Retina (tissue), 1 donor: ENCODE measurements around the gene KDM4B.
"Not testable (repeated sequence)": the region's sequence is repeated elsewhere in the genome, so short reads cannot be mapped to it uniquely, and the experiment has no call there.

ENCODE experiments used
- DNase-seq: peaks from one replicate; pipeline ENCODE4 v3.0.0-alpha.2; 2016

Gene KDM4B

DNA sequence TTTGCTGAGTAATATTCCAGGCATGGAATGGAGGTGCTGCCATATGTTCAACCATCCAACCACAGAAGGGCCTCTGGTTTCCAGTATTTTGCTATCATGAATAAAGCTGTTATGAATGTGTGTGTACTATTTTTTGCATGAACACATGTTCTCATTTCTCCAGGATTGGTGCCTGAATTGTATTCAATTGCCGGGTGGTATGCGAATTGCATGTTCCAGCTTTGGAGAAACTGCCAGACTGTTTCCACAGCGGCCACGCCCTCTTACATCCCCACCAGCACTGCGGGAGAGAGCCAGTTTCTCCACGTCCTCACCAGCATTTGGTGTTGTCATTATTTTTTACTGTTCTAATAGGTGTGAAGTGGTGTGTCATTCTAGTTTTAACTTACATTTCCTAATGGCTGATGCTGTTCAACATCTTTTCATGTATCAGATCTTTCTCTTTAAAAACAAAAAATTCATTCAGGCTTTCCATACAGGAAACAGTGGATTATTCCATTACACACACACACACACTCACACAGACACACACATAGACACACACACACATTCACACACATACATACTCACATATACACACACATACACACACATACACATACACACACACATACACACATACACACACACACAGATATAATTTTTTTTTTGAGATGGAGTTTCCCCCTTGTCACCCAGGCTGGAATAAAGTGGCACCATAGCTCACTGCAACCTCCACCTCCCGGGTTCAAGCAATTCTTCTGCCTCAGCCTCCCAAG is 217.6 kb downstream of the KDM4B start:
- no peak for DNase-seq

DNA sequence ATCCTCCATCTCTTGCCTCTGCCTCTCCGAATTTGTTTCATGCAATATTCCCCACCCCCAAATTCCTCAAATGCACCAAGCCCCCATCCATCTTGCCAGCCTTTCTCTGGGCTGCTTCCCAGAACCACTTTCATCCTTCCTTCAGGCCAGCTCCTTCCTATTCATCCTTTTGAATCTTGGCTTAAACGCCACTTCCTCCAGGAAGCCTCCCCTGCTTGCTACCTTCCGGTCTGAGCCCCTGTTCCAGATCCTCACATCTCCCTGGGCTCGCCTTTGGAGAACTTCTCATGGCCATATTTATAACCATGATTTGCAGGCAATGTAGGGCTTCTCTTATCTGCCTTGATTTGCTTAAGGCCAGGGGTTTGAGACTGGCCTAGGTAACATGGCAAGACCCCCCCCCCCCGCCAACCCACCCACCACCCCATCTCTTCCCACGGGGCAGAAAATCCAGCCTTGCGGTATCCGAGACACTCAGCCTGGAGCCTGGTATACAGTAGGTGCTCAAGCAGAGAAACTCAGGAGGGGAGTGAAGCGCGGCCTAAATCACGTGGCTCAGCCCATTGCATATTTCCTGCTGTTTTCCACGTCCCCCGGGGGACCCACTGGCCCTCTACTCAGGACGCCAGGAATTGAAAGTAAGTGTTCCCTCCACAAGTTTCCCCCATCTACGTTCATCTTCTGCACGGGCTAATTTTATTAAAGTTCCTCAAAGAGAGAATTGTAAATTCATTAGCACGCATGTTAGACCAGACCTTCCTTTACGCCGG is 219.8 kb downstream of the KDM4B start:
- DNase-seq: no peak

DNA sequence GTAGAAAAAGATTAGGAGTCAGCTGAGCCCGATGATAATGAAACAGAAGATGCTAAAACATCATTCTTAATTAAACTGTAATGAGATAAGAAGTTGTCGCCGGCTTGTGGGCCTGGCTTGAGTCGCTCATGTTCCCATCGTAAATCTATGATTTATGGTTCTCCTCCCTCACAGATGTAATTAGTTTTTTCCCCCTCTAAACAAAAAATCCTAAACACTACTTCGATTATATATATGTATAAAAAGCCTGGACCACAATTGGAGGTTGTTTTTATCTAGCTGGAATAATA is 220.3 kb downstream of the KDM4B start:
- no peak for DNase-seq

DNA sequence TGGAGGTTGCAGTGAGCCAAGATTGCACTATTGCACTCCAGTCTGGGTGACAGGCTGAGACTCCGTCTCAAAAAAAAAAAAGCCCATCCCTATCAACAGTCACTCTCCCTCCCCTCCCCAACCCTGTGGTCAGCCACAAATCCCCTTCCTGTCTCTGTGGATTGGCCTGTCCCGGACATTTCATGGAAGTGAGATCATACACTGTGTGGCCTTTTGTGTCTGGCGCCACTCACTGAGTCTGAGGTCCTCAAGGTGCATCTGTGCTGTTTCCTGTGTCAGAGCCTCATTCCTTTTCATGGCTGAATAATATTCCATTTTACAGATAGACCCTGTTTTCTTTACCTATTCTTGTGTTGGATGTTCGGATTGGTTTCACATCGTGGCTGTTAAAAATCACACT is 222.2 kb downstream of the KDM4B start:
- no peak for DNase-seq

DNA sequence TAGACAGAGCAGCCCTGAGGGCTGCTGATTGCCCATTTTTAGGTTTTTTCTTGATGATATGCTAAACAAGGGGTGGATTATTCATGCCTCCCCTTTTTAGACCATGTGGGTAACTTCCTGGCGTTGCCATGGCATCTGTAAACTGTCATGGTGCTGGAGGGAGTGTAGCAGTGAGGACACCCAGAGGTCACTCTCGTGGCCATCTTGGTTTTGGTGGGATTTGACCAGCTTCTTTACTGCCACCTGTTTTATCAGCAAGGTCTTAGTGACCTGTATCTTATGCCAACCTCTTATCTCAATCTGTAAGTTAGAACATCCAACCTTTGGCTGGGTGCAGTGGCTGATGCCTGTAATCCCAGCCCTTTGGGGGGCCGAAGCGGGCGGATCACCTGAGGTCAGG is 223.7 kb downstream of the KDM4B start:
- no peak for DNase-seq

DNA sequence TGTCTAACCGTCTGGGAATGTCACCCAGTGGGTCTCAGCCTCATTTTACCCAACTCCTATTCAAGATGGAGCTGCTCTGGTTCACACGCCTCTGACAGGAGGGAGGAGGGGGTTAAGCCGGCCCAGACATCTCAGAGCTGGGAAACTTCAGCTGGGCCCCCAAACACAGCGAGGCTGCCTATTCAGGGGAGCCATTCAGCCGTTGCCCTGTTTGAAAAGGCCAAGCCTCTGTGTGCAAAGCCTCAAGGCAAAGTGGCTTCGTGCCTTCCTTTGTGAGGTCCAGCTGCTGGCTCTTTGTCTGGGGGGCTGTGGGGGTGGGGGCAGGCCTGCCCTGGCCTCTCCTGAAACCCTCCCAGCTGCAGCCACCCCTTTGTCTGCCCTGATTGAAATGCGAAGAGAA is 224.3 kb downstream of the KDM4B start:
- peak; percentile 88 for DNase-seq

DNA sequence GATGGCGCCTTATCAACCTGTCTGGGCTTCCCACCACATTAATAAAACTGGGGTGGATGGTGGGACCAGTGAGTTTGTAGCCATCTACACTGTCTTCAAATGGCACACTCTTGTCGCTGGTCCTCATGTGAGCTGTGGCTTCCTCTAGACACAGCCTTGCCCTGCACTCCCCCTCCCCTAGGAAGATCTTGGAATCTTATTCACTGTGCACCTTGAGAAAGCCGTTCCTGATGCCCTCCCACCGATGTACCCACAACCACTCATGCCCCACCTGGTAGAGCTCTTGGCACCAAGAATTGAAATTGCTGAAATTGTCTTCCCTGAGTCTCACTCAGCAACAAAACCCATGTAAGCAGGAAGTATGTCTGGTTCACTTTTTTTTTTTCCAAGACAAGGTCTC is 225.7 kb downstream of the KDM4B start:
- no peak for DNase-seq

DNA sequence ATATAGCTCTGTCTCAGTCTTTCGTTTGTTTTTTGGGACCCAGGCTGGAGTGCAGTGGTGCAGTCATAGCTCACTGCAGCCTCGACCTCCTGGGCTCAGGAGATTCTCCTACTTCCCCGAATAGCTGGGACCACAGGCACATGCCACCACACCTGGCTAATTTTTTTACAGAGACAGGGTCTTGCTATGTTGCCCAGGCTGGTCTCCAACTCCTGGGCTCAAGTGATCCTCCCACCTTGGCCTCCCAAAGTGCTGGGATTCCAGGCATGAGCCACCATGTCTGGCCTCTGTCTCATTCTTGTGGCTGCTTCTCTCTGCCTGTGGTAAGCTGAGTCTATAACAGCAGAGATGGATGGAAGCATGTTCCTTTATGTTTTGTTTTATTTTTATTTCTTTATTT is 226.7 kb downstream of the KDM4B start:
- not testable (repeated sequence) for DNase-seq

DNA sequence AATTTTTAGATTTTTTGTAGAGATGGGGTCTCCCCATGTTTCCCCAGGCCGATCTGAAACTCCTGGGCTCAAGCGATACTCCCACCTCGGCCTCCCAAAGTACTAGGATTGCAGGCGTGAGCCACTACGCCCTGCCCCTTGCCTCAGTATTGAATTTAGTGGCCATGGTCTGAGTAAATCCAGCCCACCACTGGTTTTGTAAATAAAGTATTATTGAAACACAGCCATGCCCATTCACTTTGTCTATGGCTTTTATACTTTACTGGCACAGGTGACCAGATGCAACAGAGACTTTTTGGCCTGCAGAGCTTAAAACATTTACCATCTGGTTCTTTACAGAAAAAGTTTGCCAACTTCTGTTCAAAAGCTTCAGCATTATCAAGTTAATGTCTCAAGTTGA is 227.9 kb downstream of the KDM4B start:
- DNase-seq: no peak

DNA sequence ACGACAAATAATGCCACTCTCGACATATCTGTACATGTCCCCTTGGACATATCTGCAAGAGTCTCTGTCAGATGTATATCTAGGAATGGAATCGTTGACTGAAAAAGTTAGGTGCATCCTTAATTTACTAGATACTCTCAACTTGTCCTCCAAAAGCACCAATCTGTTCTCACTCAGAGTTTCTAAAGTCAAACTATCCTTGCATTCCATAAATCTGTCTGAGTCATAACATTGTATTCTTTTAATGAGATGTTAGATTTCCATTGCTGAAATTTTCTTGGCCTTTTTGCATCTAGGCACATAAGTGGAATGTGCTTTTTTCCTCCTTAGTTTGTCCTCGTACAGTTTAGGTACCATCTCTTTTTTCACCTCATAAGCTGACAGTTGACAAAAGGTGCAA is 231.9 kb downstream of the KDM4B start:
- DNase-seq: no peak

DNA sequence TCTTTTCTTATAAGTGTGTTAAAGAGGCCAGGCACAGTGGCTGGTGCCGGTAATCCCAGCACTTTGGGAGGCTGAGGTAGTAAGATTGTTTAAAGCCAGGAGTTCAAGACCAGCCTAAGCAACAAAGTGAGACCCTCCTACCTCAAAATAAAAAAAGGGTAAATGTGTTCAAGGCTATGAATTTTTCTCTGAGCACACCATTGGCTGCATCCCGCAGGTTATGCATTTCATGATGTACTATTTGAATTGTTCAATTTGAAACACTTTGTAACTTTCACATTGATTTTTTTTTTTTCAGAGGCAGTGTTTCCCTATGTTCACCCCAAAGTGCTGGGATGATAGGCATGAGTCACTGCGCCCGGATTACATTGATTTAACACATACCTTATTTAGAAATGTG is 233.6 kb downstream of the KDM4B start:
- no peak for DNase-seq
